Neural progenitor cell (in vitro differentiated cells): ENCODE results near the gene KCNK7.

Experiments
- CTCF ChIP-seq: fragments of 200-600 bp; sonication (generic); IDR thresholded peaks from 2 replicates; pipeline ENCODE4 v1.5.1; 2017; ENCODE audit warnings: antibody characterized with exemption, mild to moderate bottlenecking
- EZH2 ChIP-seq: fragments of 200-600 bp; sonication (generic); IDR thresholded peaks from 2 replicates; pipeline ENCODE4 v1.6.1; 2017; ENCODE audit warnings: antibody characterized with exemption, mild to moderate bottlenecking, moderate library complexity

DNA sequence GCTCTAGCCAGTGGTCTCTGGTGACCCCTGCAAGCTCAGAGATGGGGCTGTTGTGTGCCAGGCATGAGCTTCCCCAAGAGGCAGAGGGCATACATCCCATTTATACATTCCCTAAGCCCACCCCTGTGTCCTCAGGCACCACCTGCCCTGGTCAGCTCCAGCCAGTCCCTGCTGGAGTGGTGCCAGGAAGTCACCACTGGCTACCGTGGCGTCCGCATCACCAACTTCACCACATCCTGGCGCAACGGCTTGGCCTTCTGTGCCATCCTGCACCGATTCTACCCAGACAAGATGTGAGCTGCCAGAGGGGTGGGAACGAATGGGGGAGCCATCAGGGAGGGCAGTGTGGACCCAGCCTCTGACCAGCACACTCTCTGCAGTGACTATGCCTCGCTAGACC, 11.5 kb downstream of the KCNK7 start:
- TF ChIP-seq CTCF (no peak), EZH2 (no peak)
